ENCODE data around the gene DNAJC22. TPM values are rescaled to one million over a fixed set of nuclear protein-coding genes. Genes with fewer than 3 reads are reported as not detected.
"Not testable (repeated sequence)": the region's sequence is repeated elsewhere in the genome, so short reads cannot be mapped to it uniquely, and the experiment has no call there.

The DNAJC22 gene
- total and polyA plus RNA-seq, 9 of the 15 experiments (the other 6 are each of a cell fraction or from before 2014, with no cell fraction given): 0.10 to 1.2 (median 0.47) TPM

GRCh38 chr12:49377386-49377785 lies 30.7 kb downstream of the DNAJC22 start (continued):
- TF ChIP-seq CSDE1 (IDR thresholded peaks at IDR 0.05): no peak
- TF ChIP-seq ZNF134 (CRISPR knock-in tag; conservative IDR thresholded peaks at IDR 0.05): no peak
- TF ChIP-seq PPARD (CRISPR knock-in tag; IDR thresholded peaks at IDR 0.05): no peak
- no peak for TF ChIP-seq ZNF41 (CRISPR knock-in tag; conservative IDR thresholded peaks at IDR 0.05)

- TF ChIP-seq KDM1A (IDR thresholded peaks at IDR 0.05): peak; percentile 50 to 61; a peak in 3 of 4 replicates
- H3K4me2 ChIP-seq (ENCODE audit: insufficient read depth, low read length); FAIRE-seq; H3K4me3 ChIP-seq; H3K9me3 ChIP-seq (replicated peaks; ENCODE audit: control insufficient read depth, insufficient read depth, low read depth, low read length); H3K9me1 ChIP-seq (ENCODE audit: control insufficient read depth, insufficient read depth, low read length); H3K36me3 ChIP-seq (ENCODE audit: control insufficient read depth, insufficient read depth, low read length); in situ Hi-C loops (cut with MboI); H4K20me1 ChIP-seq (replicated peaks; ENCODE audit: control insufficient read depth, insufficient read depth, low read length); H2AFZ ChIP-seq (ENCODE audit: low read depth, low read length); H3K27me3 ChIP-seq (ENCODE audit: control insufficient read depth in 2 of 2, insufficient read depth in 2 of 2, low read length in 2 of 2); intact Hi-C loops (cut with micrococcal nuclease); H3K27ac ChIP-seq (ENCODE audit: extremely low read depth, low read depth, low read length); POLR2A ChIA-PET; H3K4me1 ChIP-seq (replicated peaks in 1 of 2; ENCODE audit: control insufficient read depth in 2 of 2, insufficient read depth in 2 of 2, low read length in 2 of 2); DNase-seq (ENCODE audit: extremely low read depth in 1 of 4, low spot score in 3 of 4); ATAC-seq; H3K9ac ChIP-seq (ENCODE audit: insufficient read depth in 1 of 2, low read depth in 2 of 2, low read length in 2 of 2); CTCF ChIA-PET (ENCODE audit: low intra/inter-chr PET ratio); BruUV-seq (replicated peaks): not testable (repeated sequence)
- peaks cover 36% of the 10 kb centered on the region for H3K79me2 ChIP-seq (ENCODE audit: control insufficient read depth, insufficient read depth, low read length)
- 68% methylated on average over 9 of the region's 9 CpGs for WGBS (ENCODE audit: insufficient coverage, low coverage, missing lambda C conversion rate)
Observed at GRCh38 chr12:49380184-49380583, 33.5 kb downstream of the DNAJC22 start.
